ENCODE results near the gene GCNA. TPM values are rescaled to one million over a fixed set of nuclear protein-coding genes. Genes with fewer than 3 reads are reported as not detected.
"Not testable (repeated sequence)": the region's sequence is repeated elsewhere in the genome, so short reads cannot be mapped to it uniquely, and the experiment has no call there.

Gene GCNA
- total RNA-seq, 4 donors from 2014 or later, result 0.89 to 2.6 (median 1.6) TPM

- no peaks in the 10 kb centered on the region for H3K27me3 ChIP-seq
- H3K4me3 ChIP-seq, result no peak overlapping the region
- no peaks in the 10 kb centered on the region for H3K36me3 ChIP-seq
- no peak for ATAC-seq
- no peak overlapping the region for H3K27ac ChIP-seq
- TF ChIP-seq, protein P1, sequence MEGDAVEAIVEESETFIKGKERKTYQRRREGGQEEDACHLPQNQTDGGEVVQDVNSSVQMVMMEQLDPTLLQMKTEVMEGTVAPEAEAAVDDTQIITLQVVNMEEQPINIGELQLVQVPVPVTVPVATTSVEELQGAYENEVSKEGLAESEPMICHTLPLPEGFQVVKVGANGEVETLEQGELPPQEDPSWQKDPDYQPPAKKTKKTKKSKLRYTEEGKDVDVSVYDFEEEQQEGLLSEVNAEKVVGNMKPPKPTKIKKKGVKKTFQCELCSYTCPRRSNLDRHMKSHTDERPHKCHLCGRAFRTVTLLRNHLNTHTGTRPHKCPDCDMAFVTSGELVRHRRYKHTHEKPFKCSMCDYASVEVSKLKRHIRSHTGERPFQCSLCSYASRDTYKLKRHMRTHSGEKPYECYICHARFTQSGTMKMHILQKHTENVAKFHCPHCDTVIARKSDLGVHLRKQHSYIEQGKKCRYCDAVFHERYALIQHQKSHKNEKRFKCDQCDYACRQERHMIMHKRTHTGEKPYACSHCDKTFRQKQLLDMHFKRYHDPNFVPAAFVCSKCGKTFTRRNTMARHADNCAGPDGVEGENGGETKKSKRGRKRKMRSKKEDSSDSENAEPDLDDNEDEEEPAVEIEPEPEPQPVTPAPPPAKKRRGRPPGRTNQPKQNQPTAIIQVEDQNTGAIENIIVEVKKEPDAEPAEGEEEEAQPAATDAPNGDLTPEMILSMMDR (IDR thresholded peaks at IDR 0.05), result no peak
- no CpG with 5 or more reads among the region's 6 CpGs for WGBS, 2 donors (ENCODE audit: low coverage in 1 of 2)
- no peaks in the 10 kb centered on the region for H3K4me1 ChIP-seq
- H3K9me3 ChIP-seq, result no peaks in the 10 kb centered on the region
Observed at GRCh38 chrX:71659959-71660358, 81.7 kb downstream of the GCNA start.

DNA sequence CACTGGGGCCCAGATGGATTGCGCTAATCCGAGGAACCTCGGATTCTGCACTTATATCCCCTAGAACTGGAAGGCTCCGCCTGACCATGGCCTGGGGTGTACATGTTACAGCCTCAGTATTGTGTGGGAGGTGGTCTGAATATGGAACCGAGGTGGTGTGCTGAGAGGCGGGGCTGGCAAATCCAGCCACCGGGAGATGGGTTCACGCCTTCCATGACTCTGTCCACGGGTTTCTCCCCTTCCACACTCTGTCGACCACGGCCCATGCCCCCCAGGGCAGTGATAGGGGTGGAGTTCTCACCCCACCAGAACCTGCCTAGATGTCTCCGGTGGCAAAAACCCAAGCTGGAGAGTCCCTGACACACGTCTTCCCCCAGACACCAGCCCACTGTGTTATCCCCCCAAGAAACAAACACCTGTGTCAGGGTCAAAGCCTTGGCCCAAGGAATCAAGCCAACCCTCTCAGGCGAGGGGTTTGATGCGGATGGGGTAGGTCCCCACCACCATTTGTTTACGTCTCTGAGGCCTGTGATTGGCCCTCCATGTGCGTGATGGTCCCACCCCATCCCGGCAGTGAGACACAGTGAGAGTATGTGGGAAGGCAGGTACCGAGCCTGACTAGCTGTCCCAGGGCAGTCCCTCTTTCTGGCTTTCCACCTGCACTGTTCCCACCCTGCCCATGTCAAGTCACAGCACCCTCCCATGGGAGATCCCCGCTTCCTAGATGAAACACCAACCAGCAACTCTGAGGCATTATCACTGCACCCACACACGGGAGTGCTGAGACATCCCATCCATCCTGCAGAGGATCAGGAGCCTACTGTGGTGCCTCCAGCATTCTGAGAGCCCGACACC is 82.6 kb downstream of the GCNA start:
- no peak for ATAC-seq
- no peak for TF ChIP-seq POLR2A (IDR thresholded peaks at IDR 0.05)
- TF ChIP-seq, protein P1 (IDR thresholded peaks at IDR 0.05), result no peak
- no peak for TF ChIP-seq EP300 (IDR thresholded peaks at IDR 0.05)
- TF ChIP-seq POLR2AphosphoS5 (IDR thresholded peaks at IDR 0.05), result no peak
- H3K36me3 ChIP-seq, result no peaks in the 10 kb centered on the region

DNA sequence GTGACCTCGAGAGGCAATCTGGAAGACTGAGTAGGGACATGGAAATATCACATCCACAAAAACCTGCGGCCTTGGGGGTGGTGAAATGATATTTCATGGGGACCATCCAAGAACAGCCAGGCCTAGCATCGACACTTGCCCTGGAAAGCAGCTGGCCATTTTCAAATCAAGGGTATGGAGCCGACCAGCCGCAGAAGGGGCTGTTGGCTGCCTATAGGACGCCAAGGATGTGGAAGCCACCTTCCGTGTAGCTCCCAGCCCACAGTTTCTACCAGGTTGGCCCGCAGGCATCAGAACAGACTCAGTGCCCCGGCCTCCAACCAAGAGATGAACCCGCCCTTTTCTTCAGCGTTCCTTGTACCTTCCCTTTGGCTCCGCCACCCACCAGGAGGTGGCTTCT is 83.7 kb downstream of the GCNA start:
- no peak for ATAC-seq
- H3K27ac ChIP-seq, result no peak overlapping the region
- H3K4me1 ChIP-seq, result no peaks in the 10 kb centered on the region
- no peak overlapping the region for H3K4me3 ChIP-seq
- no peak for TF ChIP-seq POLR2AphosphoS5 (IDR thresholded peaks at IDR 0.05)
- no peak for TF ChIP-seq EP300 (IDR thresholded peaks at IDR 0.05)
- TF ChIP-seq POLR2A (IDR thresholded peaks at IDR 0.05), result no peak
- TF ChIP-seq, protein P1 (IDR thresholded peaks at IDR 0.05), result no peak
- 67% methylated on average over 1 of the region's 12 CpGs; no CpG with 5 or more reads in 1 of the 2 donors for WGBS, 2 donors (ENCODE audit: low coverage in 1 of 2)
- no peaks in the 10 kb centered on the region for H3K27me3 ChIP-seq
- H3K36me3 ChIP-seq, result no peaks in the 10 kb centered on the region
- H3K9me3 ChIP-seq, result no peaks in the 10 kb centered on the region

More for the DNA sequence above, 82.6 kb downstream of the GCNA start:
- no peak overlapping the region for H3K4me3 ChIP-seq
- no peaks in the 10 kb centered on the region for H3K9me3 ChIP-seq
- H3K27me3 ChIP-seq, result no peaks in the 10 kb centered on the region
- no peaks in the 10 kb centered on the region for H3K4me1 ChIP-seq
- H3K27ac ChIP-seq, result no peak overlapping the region
- 88% methylated on average over 10 of the region's 22 CpGs; no CpG with 5 or more reads in 1 of the 2 donors for WGBS, 2 donors (ENCODE audit: low coverage in 1 of 2)

DNA sequence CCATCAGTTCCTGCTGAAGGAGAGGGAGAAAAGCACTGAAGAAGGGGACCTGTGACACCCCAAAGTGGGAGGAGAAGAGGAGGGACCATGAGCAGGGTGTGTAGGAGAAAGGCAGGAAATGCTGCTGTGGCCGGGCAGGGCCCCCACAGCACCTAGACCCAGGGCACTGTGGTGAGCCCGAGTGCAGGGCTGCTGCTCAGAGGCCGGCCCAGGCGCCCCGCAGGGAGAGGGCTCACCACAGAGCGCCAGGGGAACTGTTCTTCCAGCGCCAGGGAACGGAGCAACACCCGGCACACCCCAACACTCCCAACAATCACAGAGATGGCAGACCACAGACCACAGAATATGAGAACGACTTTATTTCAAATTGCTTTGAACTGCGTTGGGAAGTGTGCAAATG is 84.4 kb downstream of the GCNA start:
- not testable (repeated sequence) for H3K9me3 ChIP-seq, ATAC-seq, H3K36me3 ChIP-seq, H3K4me3 ChIP-seq, H3K4me1 ChIP-seq, H3K27me3 ChIP-seq, H3K27ac ChIP-seq
- WGBS, 2 donors (ENCODE audit: low coverage in 1 of 2), result 60% methylated on average over 1 of the region's 11 CpGs; no CpG with 5 or more reads in 1 of the 2 donors

Other genes starting within 250 kb of the GCNA start
- 10 to 100 TPM; 32.1 to 64.1 (median 56.2) TPM for gene TAF1, start 212.1 kb upstream of the GCNA start, total RNA-seq
- gene OGT, start 45.3 kb upstream of the GCNA start, total RNA-seq, result 100 to 1,000 TPM in 2 of 4 donors, 10 to 100 TPM in 2; 49.6 to 156 (median 88.8) TPM
- gene CXCR3, start 40.1 kb downstream of the GCNA start, total RNA-seq, result under 1 TPM in 1 of 4 donors, not detected in 3; 0.54 TPM
- not detected for gene CXorf49, start 139.8 kb downstream of the GCNA start, total RNA-seq
- not detected for gene CXorf49B, start 184.9 kb downstream of the GCNA start, total RNA-seq

All from gastroesophageal sphincter (tissue), 4 donors.